T47D (cell line): ENCODE measurements around the gene SCUBE1.

ENCODE experiments used
- DNase-seq, 2 experiments: peaks; one replicate each; pipeline versions ENCODE4 v3.0.0 to v3.0.0-alpha.2; 2011 to 2012; ENCODE audit warnings: low read depth in 1 of 2, low spot score in 1 of 2
- JUND ChIP-seq: IDR thresholded peaks from 2 replicates; pipeline ENCODE4 v1.6.1; 2012; ENCODE audit warnings: low read depth
- in situ Hi-C: cut with HindIII; loops from 2 replicates; pipeline ENCODE4 v1.10.0; 2016; ENCODE audit warnings: low sequenced_read_pairs, low pct_unique_long_range_greater_than_20kb

The SCUBE1 gene

GRCh38 chr22:43210631-43211515 lies 132.3 kb downstream of the SCUBE1 start:
- no peak for DNase-seq
- in situ Hi-C loops, result no loop called here
- TF ChIP-seq JUND, result no peak

GRCh38 chr22:43209971-43210370 lies 133.2 kb downstream of the SCUBE1 start:
- DNase-seq, result no peak
- no peak for TF ChIP-seq JUND
- in situ Hi-C loops, result no loop called here

- no peak for TF ChIP-seq JUND
- in situ Hi-C loops, result no loop called here
- no peak for DNase-seq
These were observed 133.7 kb downstream of the SCUBE1 start for GRCh38 chr22:43209523-43209890.

DNA sequence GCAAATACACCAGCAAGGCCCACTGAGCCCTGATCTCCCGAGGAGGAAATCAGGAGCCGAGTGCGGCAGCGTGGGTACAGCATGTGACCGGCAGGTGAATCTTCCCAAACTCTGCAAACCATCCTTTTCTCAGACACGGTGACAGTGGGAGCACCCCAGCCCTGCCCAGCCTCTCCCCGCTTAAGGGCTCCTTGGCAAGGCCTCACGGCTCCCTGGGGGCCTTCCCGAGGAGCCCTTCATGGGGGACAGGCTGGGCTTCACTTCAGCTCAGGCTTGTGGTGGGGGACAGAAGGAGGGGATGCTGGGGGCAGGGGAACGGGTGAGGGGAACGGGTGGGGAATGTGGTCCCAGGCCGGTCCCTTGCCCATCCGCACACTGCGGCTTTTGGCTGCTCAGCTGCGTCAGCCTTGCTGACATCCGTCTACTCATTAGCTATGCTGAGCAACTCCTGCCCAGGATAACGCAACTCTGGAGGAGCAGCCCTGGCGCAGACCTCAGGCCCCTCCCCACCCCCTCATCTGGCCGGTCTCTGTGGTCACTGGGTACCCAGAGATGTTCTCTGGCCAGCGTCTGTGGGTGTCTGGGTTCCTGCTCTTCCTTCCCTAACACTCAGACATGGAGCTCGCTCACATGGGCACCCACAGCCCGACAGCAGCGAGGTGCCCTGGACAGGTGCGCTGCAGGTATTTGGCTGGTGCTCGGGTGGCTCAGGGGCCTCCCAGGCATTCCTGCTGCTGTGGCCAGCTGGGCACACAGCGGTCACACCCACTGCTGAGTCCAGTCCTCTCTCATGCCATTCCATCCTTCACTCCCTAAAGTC lies 134.3 kb downstream of the SCUBE1 start:
- in situ Hi-C loops, result no loop called here
- no peak for DNase-seq
- no peak for TF ChIP-seq JUND

DNA sequence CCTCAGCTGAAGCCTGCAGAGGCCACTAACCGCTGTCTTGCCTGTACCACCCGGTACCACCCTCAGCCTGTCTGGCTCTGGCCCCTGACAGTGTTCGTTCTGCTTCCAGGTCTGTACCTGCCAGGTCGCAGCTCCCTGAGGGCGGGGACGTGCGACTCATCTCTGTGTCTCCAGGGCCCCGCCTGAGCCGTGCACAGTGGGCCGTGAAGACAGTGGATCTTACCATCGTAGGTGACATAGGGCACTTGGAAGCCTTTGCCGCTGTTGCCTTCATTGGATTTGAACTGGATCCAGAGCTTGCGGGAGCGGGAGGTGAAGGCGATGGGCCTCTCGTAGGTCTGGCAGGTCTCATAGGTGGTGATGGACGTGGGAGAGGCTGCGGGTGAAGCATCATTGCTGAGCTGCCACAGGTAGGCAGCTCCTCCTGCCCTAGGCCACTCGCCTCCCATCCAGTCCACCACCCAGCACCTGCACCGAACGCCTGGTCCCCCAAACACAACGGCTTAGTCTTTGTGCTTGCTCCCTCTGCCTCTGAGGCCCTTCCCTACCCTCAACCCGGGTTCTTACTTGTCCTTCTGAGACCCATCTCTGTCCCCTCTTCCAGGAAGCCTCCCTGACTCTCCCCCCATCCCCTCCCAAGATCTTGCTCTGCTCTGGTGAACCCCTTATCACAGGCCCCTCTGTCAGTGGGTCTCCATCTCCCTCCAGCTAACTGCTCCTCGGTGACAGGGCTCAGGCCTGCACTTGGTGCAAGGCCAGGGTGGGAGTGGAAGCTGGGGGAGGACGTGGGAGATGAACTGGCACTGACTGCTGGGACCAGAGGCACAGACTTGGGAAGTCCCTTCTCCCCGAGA lies 135.1 kb downstream of the SCUBE1 start:
- in situ Hi-C loops, result no loop called here
- DNase-seq, result no peak
- TF ChIP-seq JUND, result no peak

GRCh38 chr22:43207386-43207785 lies 135.8 kb downstream of the SCUBE1 start:
- in situ Hi-C loops, result no loop called here
- TF ChIP-seq JUND, result no peak

DNA sequence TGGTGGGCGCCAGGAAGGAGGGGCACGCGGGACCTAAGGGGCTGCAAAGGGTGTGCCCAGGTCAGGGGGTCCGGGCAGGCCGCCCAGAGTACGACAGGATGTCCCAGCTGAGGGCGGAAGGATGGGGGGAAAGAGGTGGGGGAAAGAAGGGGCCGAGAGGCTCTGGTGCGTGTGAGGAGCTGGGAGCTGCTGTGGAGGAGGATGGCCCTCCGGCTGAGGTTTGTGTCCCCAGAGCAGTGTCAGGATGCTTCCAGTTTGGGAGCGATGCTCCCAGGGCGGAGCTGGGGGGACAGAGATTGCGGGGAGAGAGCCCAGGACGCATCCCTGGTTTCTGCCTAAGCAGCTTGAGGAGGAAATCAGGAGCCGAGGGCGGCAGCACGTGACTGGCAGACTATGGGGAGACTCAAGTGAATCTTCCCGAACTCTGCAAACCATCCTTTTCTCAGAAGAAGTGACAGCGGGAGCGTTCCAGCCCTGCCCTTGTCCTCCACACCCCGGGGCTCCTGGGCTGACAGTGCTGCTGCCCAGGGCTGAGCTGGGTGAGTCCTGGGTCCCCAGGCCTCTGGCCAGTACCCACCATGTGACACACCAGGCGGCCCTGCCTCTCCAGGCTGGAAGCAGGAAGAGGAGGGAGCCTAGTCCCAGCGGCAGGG lies 136.5 kb downstream of the SCUBE1 start:
- no peak for DNase-seq
- no peak for TF ChIP-seq JUND
- in situ Hi-C loops, result no loop called here

More at GRCh38 chr22:43207386-43207785, 135.8 kb downstream of the SCUBE1 start:
- no peak for DNase-seq

GRCh38 chr22:43205748-43206508 lies 137.2 kb downstream of the SCUBE1 start:
- in situ Hi-C loops, result no loop called here
- no peak for DNase-seq
- no peak for TF ChIP-seq JUND

- DNase-seq, result no peak
- no peak for TF ChIP-seq JUND
- in situ Hi-C loops, result no loop called here
These were observed 137.9 kb downstream of the SCUBE1 start for GRCh38 chr22:43205261-43205691.

GRCh38 chr22:43203471-43203981 lies 139.6 kb downstream of the SCUBE1 start:
- TF ChIP-seq JUND, result no peak
- no peak for DNase-seq
- in situ Hi-C loops, result no loop called here

DNA sequence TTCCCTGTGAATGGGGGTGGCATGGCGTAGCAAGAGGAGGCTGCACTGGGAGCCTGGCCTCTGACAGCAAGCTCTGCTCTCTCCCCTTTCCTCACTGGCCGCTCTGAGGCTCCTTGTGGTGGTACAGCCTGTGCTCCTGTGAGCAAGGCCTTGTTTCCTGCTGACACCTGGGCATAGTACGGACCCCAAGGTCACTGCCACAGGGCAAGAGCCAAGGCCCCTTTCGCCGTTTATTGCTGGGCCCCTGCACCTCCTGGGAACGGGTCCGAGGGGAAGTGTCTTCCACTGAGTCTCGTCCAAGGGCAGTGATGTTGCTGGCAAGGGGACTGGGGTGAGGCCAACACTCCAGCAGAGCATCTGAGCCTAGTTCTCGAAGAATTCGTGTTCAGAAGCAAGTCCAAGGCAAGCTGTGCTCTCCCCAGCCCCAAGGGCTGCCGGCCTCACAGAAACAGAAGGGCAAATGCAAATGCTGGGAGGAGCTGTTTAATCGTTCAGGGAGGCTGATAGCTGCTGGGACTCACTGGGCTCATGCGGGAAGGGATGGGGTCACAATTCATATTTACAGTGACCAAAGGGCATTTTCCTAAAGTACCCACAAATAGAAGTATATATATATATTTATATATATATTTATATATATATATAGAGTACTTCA lies 140.3 kb downstream of the SCUBE1 start:
- in situ Hi-C loops, result no loop called here
- no peak for DNase-seq
- no peak for TF ChIP-seq JUND
